Liver (tissue), 9 donors: Measurements from ENCODE around the gene RASA1. TPM values are rescaled to one million over a fixed set of nuclear protein-coding genes. Genes with fewer than 3 reads are reported as not detected.

Experiments used
- DNase-seq: peaks from one replicate; pipeline ENCODE4 v3.0.0-alpha.2; 2017; ENCODE audit warnings: low spot score
- H3K27ac ChIP-seq, 2 donors: one replicate each; pipeline ENCODE4 v1.7.0; 2013; ENCODE audit warnings: inconsistent platforms in 2 of 2, low read length in 2 of 2, control low read depth in 1 of 2, low read depth in 1 of 2, mild to moderate bottlenecking in 1 of 2
- H3K27me3 ChIP-seq, 4 donors: one replicate each; pipeline versions ENCODE4 v1.6.1 to v1.7.0; 2013; ENCODE audit warnings: low read length in 3 of 4, inconsistent platforms in 1 of 4, mild to moderate bottlenecking in 1 of 4, moderate library complexity in 1 of 4; ENCODE audit not compliant: control insufficient read depth in 4 of 4, insufficient read depth in 4 of 4
- H3K36me3 ChIP-seq, 4 donors: one replicate each; pipeline versions ENCODE4 v1.6.1 to v1.7.0; 2013; ENCODE audit warnings: low read length in 3 of 4, mild to moderate bottlenecking in 3 of 4, low read depth in 1 of 4, moderate library complexity in 1 of 4; ENCODE audit not compliant: control insufficient read depth in 4 of 4, insufficient read depth in 3 of 4
- H3K4me1 ChIP-seq, 4 donors: one replicate each; pipeline versions ENCODE4 v1.6.1 to v1.7.0; 2013; ENCODE audit warnings: low read length in 3 of 4, mild to moderate bottlenecking in 3 of 4, moderate library complexity in 1 of 4; ENCODE audit not compliant: control insufficient read depth in 4 of 4, insufficient read depth in 4 of 4
- H3K4me3 ChIP-seq, 3 donors: one replicate each; pipeline versions ENCODE4 v1.6.1 to v1.7.0; 2013; ENCODE audit warnings: low read length in 3 of 3, control low read depth in 1 of 3, low read depth in 1 of 3, mild to moderate bottlenecking in 1 of 3
- H3K9ac ChIP-seq, 2 donors: one replicate each; pipeline ENCODE4 v1.7.0; 2013; ENCODE audit warnings: low read length in 2 of 2, mild to moderate bottlenecking in 2 of 2, moderate library complexity in 2 of 2, control low read depth in 1 of 2, low read depth in 1 of 2
- H3K9me3 ChIP-seq, 4 donors: one replicate each; pipeline versions ENCODE4 v1.6.1 to v1.7.0; 2013; ENCODE audit warnings: low read length in 3 of 4; ENCODE audit not compliant: control insufficient read depth in 4 of 4
- ATF3 ChIP-seq: IDR thresholded peaks from 2 replicates; pipeline ENCODE4 v1.6.1; 2016; ENCODE audit warnings: antibody characterized with exemption
- CTCF ChIP-seq: fragments of 150-350 bp; IDR thresholded peaks from 2 replicates; pipeline ENCODE4 v1.5.1; 2017; ENCODE audit warnings: improper control_type of control experiment, low read depth, low read length; ENCODE audit not compliant: missing input control
- EGR1 ChIP-seq, 2 donors: IDR thresholded peaks; 2 replicates each; pipeline ENCODE4 v1.6.1; 2016 to 2018; ENCODE audit warnings: antibody characterized with exemption in 2 of 2, low read depth in 2 of 2
- FOXA1 ChIP-seq: IDR thresholded peaks from 2 replicates; pipeline ENCODE4 v1.6.1; 2016; ENCODE audit warnings: antibody characterized with exemption
- FOXA2 ChIP-seq: IDR thresholded peaks from 2 replicates; pipeline ENCODE4 v1.6.1; 2016; ENCODE audit warnings: antibody characterized with exemption
- GABPA ChIP-seq, 2 donors: IDR thresholded peaks in 1 of 2; conservative IDR thresholded peaks in 1 of 2; 2 replicates each; pipeline ENCODE4 v1.6.1; 2016; ENCODE audit warnings: antibody characterized with exemption in 2 of 2, mild to moderate bottlenecking in 1 of 2, moderate library complexity in 1 of 2
- HNF4A ChIP-seq, 2 donors: conservative IDR thresholded peaks; 2 replicates each; pipeline ENCODE4 v1.6.1; 2016; ENCODE audit warnings: antibody characterized with exemption in 2 of 2, mild to moderate bottlenecking in 2 of 2
- HNF4G ChIP-seq: IDR thresholded peaks from 2 replicates; pipeline ENCODE4 v1.6.1; 2016; ENCODE audit warnings: antibody characterized with exemption
- JUND ChIP-seq, 2 donors: IDR thresholded peaks; 2 replicates each; pipeline ENCODE4 v1.6.1; 2016; ENCODE audit warnings: antibody characterized with exemption in 2 of 2
- MAX ChIP-seq: IDR thresholded peaks from 2 replicates; pipeline ENCODE4 v1.6.1; 2016; ENCODE audit warnings: antibody characterized with exemption
- NR2F2 ChIP-seq: IDR thresholded peaks from 2 replicates; pipeline ENCODE4 v1.6.1; 2016; ENCODE audit warnings: antibody characterized with exemption
- RAD21 ChIP-seq, 2 donors: IDR thresholded peaks; 2 replicates each; pipeline ENCODE4 v1.6.1; 2016; ENCODE audit warnings: antibody characterized with exemption in 2 of 2, mild to moderate bottlenecking in 2 of 2
- REST ChIP-seq: IDR thresholded peaks from 2 replicates; pipeline ENCODE4 v1.6.1; 2016; ENCODE audit warnings: antibody characterized with exemption, mild to moderate bottlenecking
- RXRA ChIP-seq, 2 donors: IDR thresholded peaks; 2 replicates each; pipeline ENCODE4 v1.6.1; 2017 to 2018; ENCODE audit warnings: antibody characterized with exemption in 2 of 2, mild to moderate bottlenecking in 1 of 2
- SP1 ChIP-seq: IDR thresholded peaks from 2 replicates; pipeline ENCODE4 v1.6.1; 2018; ENCODE audit warnings: antibody characterized with exemption, mild to moderate bottlenecking
- TAF1 ChIP-seq: conservative IDR thresholded peaks from 2 replicates; pipeline ENCODE4 v1.6.1; 2016; ENCODE audit warnings: antibody characterized with exemption, mild to moderate bottlenecking
- YY1 ChIP-seq: IDR thresholded peaks from 2 replicates; pipeline ENCODE4 v1.6.1; 2016; ENCODE audit warnings: antibody characterized with exemption, mild to moderate bottlenecking
- ZBTB33 ChIP-seq: IDR thresholded peaks from 2 replicates; pipeline ENCODE4 v1.6.1; 2016; ENCODE audit warnings: antibody characterized with exemption
- WGBS: extraction: QIAGEN DNeasy Blood & Tissue Kit; methylation state at CpG from one replicate; pipeline ENCODE4 v1.1.7; 2013; 5-methylcytosine and 5-hydroxymethylcytosine counted together
- polyA plus RNA-seq, 2 donors: library from polyadenylated mRNA; stranded (reverse) in 1 of 2; unstranded in 1 of 2; fragments of 200-250 nt in 1 of 2; fragments of >200 nt in 1 of 2; fragmentation: Nextera tagmentation in 1 of 2; extraction: Ambion mirVana in 1 of 2; gene quantifications; one replicate each; pipeline versions ENCODE4 v1.2.1 to v1.2.3, GENCODE V29; 2013 to 2015
- total RNA-seq, 2 donors: library from RNA; depleted of rRNA; stranded (reverse); fragments of >200 nt; gene quantifications; one replicate each; pipeline ENCODE4 v1.2.3, GENCODE V29; 2014
- donor health status: healthy.
- donor health status: healthy.
- donor health status: healthy.
- donor health status: healthy.
- donor health status: healthy.

The RASA1 gene
- total and polyA plus RNA-seq, 4 donors = 3.7 to 18.1 (median 7.0) TPM

GRCh38 chr5:87298692-87299362 is 31.1 kb downstream of the RASA1 start:
- H3K4me1 ChIP-seq = peaks cover 0 to 5% (median 0%) of the 10 kb centered on the region in 4 donors
- H3K27me3 ChIP-seq = no peaks in the 10 kb centered on the region
- WGBS = 85% methylated on average over 5 of the region's 5 CpGs
- no peak overlapping the region for H3K27ac ChIP-seq
- no peaks in the 10 kb centered on the region for H3K36me3 ChIP-seq
- no peak overlapping the region for H3K4me3 ChIP-seq
- TF ChIP-seq HNF4G = no peak
- no peak for TF ChIP-seq EGR1 (IDR thresholded peaks at IDR 0.05; ENCODE audit: low read depth in 2 of 2)
- TF ChIP-seq FOXA2 = no peak
- no peak for TF ChIP-seq NR2F2
- no peak for TF ChIP-seq RXRA (IDR thresholded peaks at IDR 0.05)
- no peak for TF ChIP-seq TAF1
- no peak for TF ChIP-seq JUND (IDR thresholded peaks at IDR 0.05)
- TF ChIP-seq MAX = no peak
- TF ChIP-seq YY1 = no peak
- TF ChIP-seq ZBTB33 = no peak
- TF ChIP-seq FOXA1 = no peak
- TF ChIP-seq ATF3 = no peak
- TF ChIP-seq HNF4A (conservative IDR thresholded peaks at IDR 0.05) = no peak
- no peak for TF ChIP-seq GABPA (IDR thresholded peaks at IDR 0.05 in 1 of 2, conservative IDR thresholded peaks at IDR 0.05 in 1 of 2)
- TF ChIP-seq REST = no peak
- no peak for DNase-seq
- H3K9me3 ChIP-seq = no peaks in the 10 kb centered on the region
- no peak overlapping the region for H3K9ac ChIP-seq

- Histone ChIP-seq H3K9me3 (no peaks in the 10 kb centered on the region), H3K27me3 (no peaks in the 10 kb centered on the region), H3K36me3 (peaks cover 0 to 2% (median under 1%) of the 10 kb centered on the region in 4 donors), H3K27ac (no peak overlapping the region), H3K4me3 (no peak overlapping the region), H3K9ac (no peak overlapping the region), H3K4me1 (no peaks in the 10 kb centered on the region)
- WGBS = 97% methylated on average over 6 of the region's 6 CpGs
- no peak for DNase-seq
- TF ChIP-seq YY1 = no peak
- TF ChIP-seq GABPA (IDR thresholded peaks at IDR 0.05 in 1 of 2, conservative IDR thresholded peaks at IDR 0.05 in 1 of 2) = no peak
- no peak for TF ChIP-seq CTCF
- no peak for TF ChIP-seq ATF3
- no peak for TF ChIP-seq ZBTB33
- no peak for TF ChIP-seq MAX
- TF ChIP-seq FOXA1 = no peak
- TF ChIP-seq SP1 = no peak
- no peak for TF ChIP-seq HNF4A (conservative IDR thresholded peaks at IDR 0.05)
- TF ChIP-seq FOXA2 = no peak
- no peak for TF ChIP-seq EGR1 (IDR thresholded peaks at IDR 0.05; ENCODE audit: low read depth in 2 of 2)
- TF ChIP-seq NR2F2 = no peak
- TF ChIP-seq RAD21 (IDR thresholded peaks at IDR 0.05) = no peak
These were observed 32.5 kb downstream of the RASA1 start for GRCh38 chr5:87300176-87300575.
